SK-N-MC (cell line): Measurements from ENCODE around the gene GLA.

Experiments used
- DNase-seq: peaks from one replicate; pipeline ENCODE4 v3.0.0-alpha.2; 2011; ENCODE audit warnings: low read depth, low spot score
- H3K27ac ChIP-seq: fragments of 200-600 bp; sonication (generic); 2 replicates; pipeline ENCODE4 v1.5.1; 2016; ENCODE audit warnings: mixed run types
- H3K36me3 ChIP-seq: fragments of 200-600 bp; sonication (generic); 2 replicates; pipeline ENCODE4 v1.6.1; 2017; ENCODE audit warnings: antibody characterized with exemption, low read length, mixed read lengths; ENCODE audit not compliant: insufficient read depth
- H3K4me3 ChIP-seq: fragments of 200-600 bp; sonication (generic); 2 replicates; pipeline ENCODE4 v1.5.1; 2016
- H3K9ac ChIP-seq: fragments of 200-600 bp; sonication (generic); 2 replicates; pipeline ENCODE4 v1.8.0; 2017; ENCODE audit warnings: mixed run types, mixed read lengths; ENCODE audit not compliant: insufficient read length
- H3K9me3 ChIP-seq: fragments of 200-600 bp; sonication (generic); 2 replicates; pipeline ENCODE4 v1.6.1; 2017; ENCODE audit warnings: low read depth, mild to moderate bottlenecking, antibody characterized with exemption, low read length, moderate library complexity, mixed read lengths
- EZH2 ChIP-seq: fragments of 200-600 bp; sonication (generic); IDR thresholded peaks from one replicate; pipeline ENCODE4 v1.6.1; 2017; ENCODE audit warnings: antibody characterized with exemption
- FOXP2 ChIP-seq: optimal IDR thresholded peaks from 2 replicates; pipeline ENCODE3; 2011; ENCODE audit warnings: mild to moderate bottlenecking, moderate library complexity; ENCODE audit not compliant: insufficient read depth; ENCODE audit errors: extremely low read length, control extremely low read depth
- POLR2AphosphoS5 ChIP-seq: IDR thresholded peaks from 2 replicates; pipeline ENCODE4 v1.6.1; 2012; ENCODE audit warnings: mild to moderate bottlenecking, low read depth, low read length, borderline replicate concordance

The GLA gene

GRCh38 chrX:101427954-101428353 is 20.2 kb upstream of the GLA start:
- no peak overlapping the region for H3K27ac ChIP-seq
- no peak overlapping the region for H3K9ac ChIP-seq
- H3K36me3 ChIP-seq: no peaks in the 10 kb centered on the region
- TF ChIP-seq EZH2 (no peak), FOXP2 (no peak), POLR2AphosphoS5 (no peak)
- DNase-seq: no peak
- no peak overlapping the region for H3K4me3 ChIP-seq
- H3K9me3 ChIP-seq: no peaks in the 10 kb centered on the region

GRCh38 chrX:101419489-101419888 is 11.8 kb upstream of the GLA start:
- Histone ChIP-seq H3K27ac (no peak overlapping the region), H3K9me3 (no peaks in the 10 kb centered on the region), H3K36me3 (no peaks in the 10 kb centered on the region; the same call in 1 of the 2 replicates), H3K9ac (no peak overlapping the region), H3K4me3 (no peak overlapping the region)
- TF ChIP-seq EZH2 (no peak), POLR2AphosphoS5 (no peak), FOXP2 (no peak)
- DNase-seq: no peak

DNA sequence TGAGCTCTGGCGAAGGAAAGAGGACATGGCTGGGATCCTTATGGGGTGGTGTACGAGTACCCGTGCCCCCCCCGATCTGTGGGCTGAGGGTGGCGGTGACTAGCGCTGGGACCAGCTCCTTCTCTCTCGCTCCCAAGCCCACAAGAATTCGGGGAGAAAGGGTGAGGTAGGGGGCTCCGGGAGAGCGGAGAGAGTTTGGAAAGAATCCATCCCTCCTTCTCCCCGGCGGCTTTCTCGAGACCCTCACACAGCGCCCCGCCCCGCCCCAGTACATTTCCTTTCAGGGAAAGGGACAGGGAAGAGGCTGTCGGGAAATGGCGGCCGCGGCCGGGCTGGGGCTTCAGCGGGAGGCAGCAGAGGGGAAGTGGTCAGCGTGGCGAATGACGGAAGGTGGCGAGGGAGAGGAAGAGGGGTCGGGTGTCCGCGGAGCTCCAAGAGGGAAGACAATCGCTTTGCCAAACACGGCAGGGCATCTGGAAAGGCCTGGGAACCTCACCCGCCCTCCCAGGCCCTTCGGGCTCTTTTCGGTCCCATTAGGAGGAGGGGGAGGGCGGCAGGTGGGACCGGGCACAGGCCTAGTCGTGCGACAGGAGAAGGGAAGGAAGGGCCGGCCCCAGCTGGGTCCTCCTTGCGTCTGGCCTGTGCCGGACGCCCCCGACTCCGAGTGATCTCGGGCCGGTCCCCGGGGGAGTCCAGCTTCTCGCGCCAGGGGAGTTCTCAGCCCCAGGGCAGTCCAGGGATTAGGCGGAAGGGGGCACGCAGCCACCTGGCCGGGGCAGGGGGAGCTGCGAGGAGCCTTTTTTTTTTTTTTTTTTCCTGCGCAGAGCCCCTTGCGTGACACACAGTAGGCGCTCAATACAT is 10.5 kb upstream of the GLA start:
- TF ChIP-seq POLR2AphosphoS5: no peak
- TF ChIP-seq EZH2: no peak
- TF ChIP-seq FOXP2: no peak
- DNase-seq: no peak
- Histone ChIP-seq H3K9ac (no peak overlapping the region), H3K4me3 (no peak overlapping the region), H3K9me3 (no peaks in the 10 kb centered on the region), H3K36me3 (no peaks in the 10 kb centered on the region; the same call in 1 of the 2 replicates), H3K27ac (no peak overlapping the region)

DNA sequence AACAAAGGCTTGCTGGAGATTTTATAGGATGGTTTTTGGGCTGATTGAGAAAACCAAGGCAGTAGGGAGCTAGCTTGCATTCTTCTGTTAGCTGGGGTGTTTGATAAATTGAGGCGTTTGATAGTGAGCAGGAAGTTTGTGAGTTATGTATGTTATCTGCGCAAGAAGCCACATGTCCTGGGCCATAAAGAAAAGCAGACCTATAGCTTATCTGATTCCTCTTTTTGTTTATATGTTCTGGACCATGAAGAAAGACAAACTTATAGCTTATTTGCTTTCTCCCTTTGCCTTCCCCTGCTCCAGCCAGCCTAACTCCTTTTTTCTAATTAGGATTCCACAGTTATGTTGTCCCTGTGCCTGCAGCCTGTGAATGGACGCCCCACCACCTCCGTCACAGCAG is 9.5 kb upstream of the GLA start:
- TF ChIP-seq POLR2AphosphoS5 (no peak), EZH2 (no peak), FOXP2 (no peak)
- no peak overlapping the region for H3K9ac ChIP-seq
- no peak overlapping the region for H3K27ac ChIP-seq

GRCh38 chrX:101416691-101417090 is 9.0 kb upstream of the GLA start:
- Histone ChIP-seq H3K27ac (no peak overlapping the region), H3K9me3 (no peaks in the 10 kb centered on the region), H3K9ac (no peak overlapping the region), H3K4me3 (no peak overlapping the region), H3K36me3 (peaks cover 15% of the 10 kb centered on the region)
- no peak for DNase-seq
- TF ChIP-seq EZH2: no peak
- no peak for TF ChIP-seq POLR2AphosphoS5
- no peak for TF ChIP-seq FOXP2

More for the DNA sequence above, 9.5 kb upstream of the GLA start:
- no peak for DNase-seq
- H3K4me3 ChIP-seq: no peak overlapping the region
- peaks cover 10% of the 10 kb centered on the region for H3K36me3 ChIP-seq
- no peaks in the 10 kb centered on the region for H3K9me3 ChIP-seq

DNA sequence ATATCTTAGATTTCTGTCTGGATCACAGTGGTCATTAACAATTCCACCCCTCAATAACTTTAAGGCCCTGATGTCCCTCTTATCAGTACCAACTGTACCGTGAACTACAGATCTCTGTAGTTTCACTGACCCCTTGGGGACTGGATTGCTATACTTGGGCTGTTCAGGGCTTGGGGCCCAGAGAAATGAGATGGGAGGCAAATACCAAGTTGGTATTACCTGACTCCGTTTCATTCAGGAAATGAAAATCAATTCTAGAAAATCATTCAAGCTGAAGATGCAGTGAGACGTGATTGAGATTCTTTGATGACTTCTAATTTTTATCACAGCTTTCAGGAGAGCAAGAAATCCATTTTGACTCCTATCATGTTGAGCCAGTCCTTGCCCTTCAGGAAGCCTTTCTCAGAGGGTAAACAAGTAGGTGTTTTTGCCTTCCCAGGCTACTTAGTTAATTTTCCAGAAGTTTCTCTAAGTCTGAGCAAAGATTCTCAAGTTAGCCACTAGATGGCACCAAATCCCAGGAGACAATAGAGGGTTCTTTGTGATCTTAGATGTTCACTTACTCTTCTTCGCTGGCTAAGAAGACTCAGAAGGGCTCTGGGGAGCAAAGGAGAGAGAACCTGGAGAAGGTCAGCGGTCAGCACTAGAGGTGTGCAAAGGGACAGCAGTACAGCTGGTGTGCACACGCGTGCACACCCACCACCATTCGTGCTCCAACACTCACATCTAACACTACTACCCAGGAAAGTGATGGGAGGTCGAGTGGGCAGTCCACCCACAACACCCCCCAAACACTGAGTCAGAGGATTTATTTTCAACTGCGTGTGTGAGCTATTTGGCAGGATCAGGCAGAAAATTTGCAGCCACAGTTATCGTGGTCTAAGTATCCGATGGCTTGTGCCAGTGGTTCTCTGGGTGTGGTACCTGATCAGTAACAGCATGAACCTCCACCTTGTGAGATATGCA is 7.7 kb upstream of the GLA start:
- Histone ChIP-seq H3K27ac (no peak overlapping the region), H3K9me3 (no peaks in the 10 kb centered on the region), H3K36me3 (peaks cover 16% of the 10 kb centered on the region), H3K4me3 (no peak overlapping the region), H3K9ac (no peak overlapping the region)
- TF ChIP-seq EZH2 (no peak), FOXP2 (no peak), POLR2AphosphoS5 (no peak; the same call in 1 of the 2 replicates)
- peak; percentile 44 for DNase-seq

DNA sequence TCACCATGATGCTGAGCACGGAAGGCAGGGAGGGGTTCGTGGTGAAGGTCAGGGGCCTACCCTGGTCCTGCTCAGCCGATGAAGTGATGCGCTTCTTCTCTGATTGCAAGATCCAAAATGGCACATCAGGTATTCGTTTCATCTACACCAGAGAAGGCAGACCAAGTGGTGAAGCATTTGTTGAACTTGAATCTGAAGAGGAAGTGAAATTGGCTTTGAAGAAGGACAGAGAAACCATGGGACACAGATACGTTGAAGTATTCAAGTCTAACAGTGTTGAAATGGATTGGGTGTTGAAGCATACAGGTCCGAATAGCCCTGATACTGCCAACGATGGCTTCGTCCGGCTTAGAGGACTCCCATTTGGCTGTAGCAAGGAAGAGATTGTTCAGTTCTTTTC is 4.3 kb upstream of the GLA start:
- no peak overlapping the region for H3K9ac ChIP-seq
- DNase-seq: no peak
- no peaks in the 10 kb centered on the region for H3K9me3 ChIP-seq
- TF ChIP-seq POLR2AphosphoS5: no peak
- TF ChIP-seq EZH2: no peak
- TF ChIP-seq FOXP2: no peak
- H3K27ac ChIP-seq: no peak overlapping the region
- no peak overlapping the region for H3K4me3 ChIP-seq
- H3K36me3 ChIP-seq: peaks cover 16% of the 10 kb centered on the region

- peak; percentile 20 for DNase-seq
- peak overlapping the region; percentile 89 for H3K4me3 ChIP-seq
- no peak overlapping the region for H3K27ac ChIP-seq
- no peak for TF ChIP-seq POLR2AphosphoS5
- no peak for TF ChIP-seq FOXP2
- TF ChIP-seq EZH2: no peak
- peak overlapping the region; percentile 43 for H3K9ac ChIP-seq
- no peaks in the 10 kb centered on the region for H3K9me3 ChIP-seq
- peaks cover 16% of the 10 kb centered on the region for H3K36me3 ChIP-seq
Observed at GRCh38 chrX:101410461-101410860, 2.7 kb upstream of the GLA start.
